OCI-LY3 (cell line): ENCODE measurements around the gene ZDHHC24.

Source experiments
- H2AFZ ChIP-seq: fragments of 200-600, 300-600 bp; shearing (Covaris generic); 2 replicates; pipeline ENCODE4 v1.6.0; 2014; ENCODE audit warnings: antibody characterized with exemption, low read depth, low read length
- H3K27ac ChIP-seq: fragments of 200-600, 300-600 bp; sonication (generic); 2 replicates; pipeline ENCODE4 v1.5.1; 2014; ENCODE audit warnings: mild to moderate bottlenecking, low read length, moderate library complexity, mixed read lengths
- H3K27me3 ChIP-seq: fragments of 200-600, 300-600 bp; sonication (generic); 2 replicates; pipeline ENCODE4 v1.6.1; 2014; ENCODE audit warnings: low read depth, low read length, mixed read lengths
- H3K36me3 ChIP-seq: fragments of 200-600, 300-600 bp; sonication (generic); replicated peaks from 2 replicates; pipeline ENCODE3; 2014; ENCODE audit warnings: low read depth, low read length, mixed read lengths
- H3K4me1 ChIP-seq: fragments of 300-600, 200-600 bp; sonication (generic); 2 replicates; pipeline ENCODE4 v1.6.1; 2014; ENCODE audit warnings: low read length, mixed read lengths
- H3K4me2 ChIP-seq: fragments of 200-600, 300-600 bp; sonication (generic); 2 replicates; pipeline ENCODE4 v1.6.1; 2014; ENCODE audit warnings: low read length, mixed read lengths
- H3K4me3 ChIP-seq: fragments of 300-600, 200-600 bp; sonication (generic); 2 replicates; pipeline ENCODE4 v1.5.1; 2014; ENCODE audit warnings: antibody characterized with exemption, mild to moderate bottlenecking, low read length, moderate library complexity
- H3K79me2 ChIP-seq: fragments of 300-600, 200-600 bp; shearing (Covaris generic); 2 replicates; pipeline ENCODE4 v1.6.1; 2014; ENCODE audit warnings: mild to moderate bottlenecking, low read length, mixed read lengths
- H3K9ac ChIP-seq: fragments of 300-600, 200-600 bp; shearing (Covaris generic); 2 replicates; pipeline ENCODE4 v1.6.0; 2014; ENCODE audit warnings: mild to moderate bottlenecking, low read length, moderate library complexity
- H3K9me3 ChIP-seq: fragments of 200-600, 300-600 bp; shearing (Covaris generic); 2 replicates; pipeline ENCODE4 v1.6.1; 2014; ENCODE audit warnings: low read length, mixed read lengths; ENCODE audit not compliant: insufficient read depth
- H4K20me1 ChIP-seq: fragments of 200-600, 300-600 bp; sonication (generic); 2 replicates; pipeline ENCODE4 v1.6.1; 2016; ENCODE audit warnings: low read length, mixed read lengths; ENCODE audit not compliant: insufficient read depth
- EZH2phosphoT487 ChIP-seq: fragments of 200-600 bp; shearing (Covaris generic); IDR thresholded peaks from 2 replicates; pipeline ENCODE4 v1.6.1; 2018; ENCODE audit warnings: antibody characterized with exemption, mixed run types, low read depth
- TF ChIP-seq, protein P1 (sequence below): fragments of 200-600, 300-600 bp; sonication (generic); IDR thresholded peaks from 2 replicates; pipeline ENCODE4 v1.5.1; 2014; ENCODE audit warnings: antibody characterized with exemption, low read length, low read depth

Gene ZDHHC24

DNA sequence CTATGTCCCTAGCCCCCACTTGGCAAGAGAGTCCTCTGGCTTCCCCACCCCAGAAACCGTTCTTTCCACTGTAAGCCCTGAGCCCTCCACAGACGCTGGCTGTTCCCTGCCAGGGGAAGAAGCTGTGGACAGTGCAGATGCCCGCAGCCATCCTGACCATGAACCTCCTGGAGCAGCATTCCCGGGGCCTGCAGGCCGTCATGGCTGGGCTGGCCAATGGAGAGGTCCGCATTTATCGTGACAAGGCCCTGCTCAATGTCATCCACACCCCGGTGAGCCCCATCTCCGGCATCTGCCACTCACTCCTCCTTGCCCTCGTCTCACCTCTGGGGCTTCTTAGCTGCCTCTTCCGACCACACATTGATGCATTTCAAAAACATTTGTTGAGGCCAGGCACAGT lies 22.2 kb downstream of the ZDHHC24 start:
- H3K4me2 ChIP-seq = no peak overlapping the region
- no peak for TF ChIP-seq EZH2phosphoT487
- TF ChIP-seq, protein P1, sequence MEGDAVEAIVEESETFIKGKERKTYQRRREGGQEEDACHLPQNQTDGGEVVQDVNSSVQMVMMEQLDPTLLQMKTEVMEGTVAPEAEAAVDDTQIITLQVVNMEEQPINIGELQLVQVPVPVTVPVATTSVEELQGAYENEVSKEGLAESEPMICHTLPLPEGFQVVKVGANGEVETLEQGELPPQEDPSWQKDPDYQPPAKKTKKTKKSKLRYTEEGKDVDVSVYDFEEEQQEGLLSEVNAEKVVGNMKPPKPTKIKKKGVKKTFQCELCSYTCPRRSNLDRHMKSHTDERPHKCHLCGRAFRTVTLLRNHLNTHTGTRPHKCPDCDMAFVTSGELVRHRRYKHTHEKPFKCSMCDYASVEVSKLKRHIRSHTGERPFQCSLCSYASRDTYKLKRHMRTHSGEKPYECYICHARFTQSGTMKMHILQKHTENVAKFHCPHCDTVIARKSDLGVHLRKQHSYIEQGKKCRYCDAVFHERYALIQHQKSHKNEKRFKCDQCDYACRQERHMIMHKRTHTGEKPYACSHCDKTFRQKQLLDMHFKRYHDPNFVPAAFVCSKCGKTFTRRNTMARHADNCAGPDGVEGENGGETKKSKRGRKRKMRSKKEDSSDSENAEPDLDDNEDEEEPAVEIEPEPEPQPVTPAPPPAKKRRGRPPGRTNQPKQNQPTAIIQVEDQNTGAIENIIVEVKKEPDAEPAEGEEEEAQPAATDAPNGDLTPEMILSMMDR = no peak
- H3K79me2 ChIP-seq = no peaks in the 10 kb centered on the region
- H2AFZ ChIP-seq = no peak overlapping the region
- no peak overlapping the region for H3K4me3 ChIP-seq
- no peaks in the 10 kb centered on the region for H3K9me3 ChIP-seq
- H3K27ac ChIP-seq = no peak overlapping the region
- peaks cover 18% of the 10 kb centered on the region for H3K36me3 ChIP-seq
- H3K27me3 ChIP-seq = no peaks in the 10 kb centered on the region
- no peaks in the 10 kb centered on the region for H4K20me1 ChIP-seq
- no peak overlapping the region for H3K9ac ChIP-seq
- H3K4me1 ChIP-seq = no peaks in the 10 kb centered on the region

DNA sequence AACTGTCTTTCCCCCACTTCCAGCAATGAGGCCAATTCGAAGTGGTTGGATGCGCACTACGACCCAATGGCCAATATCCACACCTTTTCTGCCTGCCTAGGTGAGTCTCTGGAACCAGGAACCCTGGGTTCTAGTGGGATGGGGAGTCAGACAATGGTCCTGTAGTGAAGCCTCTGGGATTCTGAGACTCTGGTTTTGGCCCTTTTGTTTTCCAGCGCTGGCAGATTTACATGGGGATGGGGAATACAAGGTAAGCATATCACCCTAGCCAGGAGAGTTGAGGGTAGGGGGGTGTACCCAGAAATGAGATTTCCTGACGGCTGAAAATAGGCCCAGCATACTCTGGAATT lies 34.9 kb downstream of the ZDHHC24 start:
- H3K27ac ChIP-seq = no peak overlapping the region
- peak overlapping the region; percentile 84 for H3K4me3 ChIP-seq
- H4K20me1 ChIP-seq = no peaks in the 10 kb centered on the region
- H3K4me2 ChIP-seq = peak overlapping the region; percentile 82
- no peaks in the 10 kb centered on the region for H3K36me3 ChIP-seq
- peak overlapping the region; percentile 78; the same call in 1 of the 2 replicates for H2AFZ ChIP-seq
- H3K9me3 ChIP-seq = no peaks in the 10 kb centered on the region
- peaks cover 9% of the 10 kb centered on the region for H3K79me2 ChIP-seq
- no peaks in the 10 kb centered on the region for H3K27me3 ChIP-seq
- TF ChIP-seq, protein P1 = no peak
- TF ChIP-seq EZH2phosphoT487 = no peak
- peak overlapping the region; percentile 61 for H3K9ac ChIP-seq
- peaks cover 8% of the 10 kb centered on the region for H3K4me1 ChIP-seq

DNA sequence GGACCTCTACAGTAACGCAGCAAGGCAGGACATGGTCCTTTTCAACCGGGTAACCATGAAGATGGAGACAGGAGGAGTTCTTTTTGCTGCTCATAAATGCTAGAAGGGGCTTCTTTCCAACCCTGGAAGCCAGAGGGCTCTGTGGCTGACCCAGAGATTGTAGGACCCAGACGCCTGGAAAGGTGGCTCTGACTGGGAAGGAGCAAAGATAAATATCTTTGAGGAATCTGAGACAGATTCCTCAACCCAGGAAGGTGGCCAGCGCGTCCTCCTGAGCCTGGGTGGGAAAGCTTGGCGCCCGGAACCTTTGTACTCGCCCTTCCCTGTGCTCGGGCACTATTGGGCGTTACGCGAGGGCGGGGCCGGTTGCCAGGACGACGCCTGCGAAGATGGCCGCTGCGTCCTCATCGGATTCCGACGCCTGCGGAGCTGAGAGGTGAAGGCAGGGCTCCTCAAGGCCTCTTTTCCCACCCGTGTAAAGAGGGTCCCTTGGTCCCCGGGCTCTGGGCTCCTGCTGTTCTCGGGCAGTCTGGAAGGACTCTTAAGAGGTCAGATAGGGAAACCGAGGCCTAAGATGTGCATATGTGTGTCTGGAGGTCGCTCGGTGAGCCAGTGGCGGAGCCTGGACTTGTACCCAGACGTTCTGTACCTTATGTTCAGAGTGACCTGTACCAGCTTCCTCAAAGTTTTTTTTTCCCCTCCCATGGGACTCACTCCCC lies 35.4 kb downstream of the ZDHHC24 start, which contains the start of gene BBS1:
Gene BBS1, plus strand, starts transcription at position 365 of the 719 bp plus-strand sequence. Its CDS starts 25 bp downstream, at position 390.
- Histone ChIP-seq H3K4me3 (peak within 1 kb of the TSS; percentile 84), H4K20me1 (no peaks in the 10 kb centered on the region), H2AFZ (peak within 1 kb of the TSS; percentile 91), H3K36me3 (peaks cover 1% of the 10 kb centered on the region), H3K27me3 (no peaks in the 10 kb centered on the region), H3K4me1 (peaks cover 8% of the 10 kb centered on the region), H3K4me2 (peak within 1 kb of the TSS; percentile 82), H3K9me3 (no peaks in the 10 kb centered on the region), H3K9ac (peak within 1 kb of the TSS; percentile 61), H3K79me2 (peaks cover 9% of the 10 kb centered on the region), H3K27ac (peak within 1 kb of the TSS; percentile 36)
- TF ChIP-seq, protein P1 = 0 out of 2 replicates have a peak, but pooled peaks have one; percentile 15
- TF ChIP-seq EZH2phosphoT487 = no peak

DNA sequence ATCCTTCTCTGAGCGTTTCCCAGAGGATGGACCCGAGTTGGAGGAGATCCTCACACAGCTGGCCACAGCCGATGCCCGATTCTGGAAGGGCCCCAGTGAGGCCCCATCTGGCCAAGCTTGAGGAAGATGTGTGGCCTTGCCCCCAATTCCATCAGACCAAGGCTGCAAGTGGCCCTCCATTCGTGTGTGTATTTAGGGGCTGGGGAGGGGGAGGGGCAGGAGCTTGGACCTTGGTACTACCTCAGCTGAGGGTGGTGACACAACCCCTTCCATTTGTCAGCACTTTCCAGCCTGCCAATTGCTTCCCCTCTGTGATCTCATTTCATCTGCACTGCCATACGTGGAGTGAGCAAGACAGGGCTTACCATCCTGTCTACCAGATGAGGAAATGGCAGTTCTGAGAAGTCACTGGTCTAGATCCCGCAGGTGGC lies 36.7 kb downstream of the ZDHHC24 start:
- Histone ChIP-seq H2AFZ (no peak overlapping the region), H3K9ac (no peak overlapping the region), H3K79me2 (peaks cover 9% of the 10 kb centered on the region), H3K36me3 (peaks cover 9% of the 10 kb centered on the region), H3K27ac (no peak overlapping the region), H3K4me2 (no peak overlapping the region), H3K27me3 (no peaks in the 10 kb centered on the region), H3K4me3 (no peak overlapping the region), H3K9me3 (no peaks in the 10 kb centered on the region), H3K4me1 (peaks cover 8% of the 10 kb centered on the region), H4K20me1 (no peaks in the 10 kb centered on the region)
- TF ChIP-seq EZH2phosphoT487 = no peak
- TF ChIP-seq, protein P1 = no peak
